Measurements from ENCODE around the gene COL8A2. TPM values are rescaled to one million over a fixed set of nuclear protein-coding genes. Genes with fewer than 3 reads are reported as not detected.

Gene COL8A2
- total RNA-seq, 2 experiments from 2014 or later, result 0.05 to 0.06 TPM

DNA sequence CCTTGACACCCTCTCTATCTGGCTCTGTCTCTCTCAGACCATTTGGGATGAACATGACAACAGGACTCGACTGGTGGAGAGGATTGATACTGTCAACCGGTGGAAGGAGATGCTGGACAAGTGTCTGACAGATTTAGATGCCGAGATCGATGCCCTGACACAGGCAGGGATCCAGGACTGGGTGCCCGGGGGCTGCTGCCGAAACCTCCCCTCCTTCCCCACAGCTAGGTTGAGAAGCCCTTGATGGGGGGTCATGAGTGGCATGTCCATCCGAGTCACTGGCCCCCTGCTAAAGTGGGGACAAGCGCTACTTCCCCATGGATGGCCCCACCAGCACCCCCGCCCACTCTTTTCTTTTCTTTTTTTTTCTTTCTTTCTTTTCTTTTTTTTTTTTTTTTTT is 39.9 kb downstream of the COL8A2 start:
- CTCF ChIA-PET, result no interaction called here
- Mint-ChIP-seq H3K4me3 (peak overlapping the region; percentile 54), H3K4me1 (ENCODE audit: low read depth) (peaks cover 11% of the 10 kb centered on the region), H3K9me3 (no peaks in the 10 kb centered on the region), H3K27me3 (peaks cover 53% of the 10 kb centered on the region), H3K36me3 (ENCODE audit: low read depth) (peaks cover 11% of the 10 kb centered on the region), H3K27ac (no peak overlapping the region)
- TF ChIP-seq, protein P1, sequence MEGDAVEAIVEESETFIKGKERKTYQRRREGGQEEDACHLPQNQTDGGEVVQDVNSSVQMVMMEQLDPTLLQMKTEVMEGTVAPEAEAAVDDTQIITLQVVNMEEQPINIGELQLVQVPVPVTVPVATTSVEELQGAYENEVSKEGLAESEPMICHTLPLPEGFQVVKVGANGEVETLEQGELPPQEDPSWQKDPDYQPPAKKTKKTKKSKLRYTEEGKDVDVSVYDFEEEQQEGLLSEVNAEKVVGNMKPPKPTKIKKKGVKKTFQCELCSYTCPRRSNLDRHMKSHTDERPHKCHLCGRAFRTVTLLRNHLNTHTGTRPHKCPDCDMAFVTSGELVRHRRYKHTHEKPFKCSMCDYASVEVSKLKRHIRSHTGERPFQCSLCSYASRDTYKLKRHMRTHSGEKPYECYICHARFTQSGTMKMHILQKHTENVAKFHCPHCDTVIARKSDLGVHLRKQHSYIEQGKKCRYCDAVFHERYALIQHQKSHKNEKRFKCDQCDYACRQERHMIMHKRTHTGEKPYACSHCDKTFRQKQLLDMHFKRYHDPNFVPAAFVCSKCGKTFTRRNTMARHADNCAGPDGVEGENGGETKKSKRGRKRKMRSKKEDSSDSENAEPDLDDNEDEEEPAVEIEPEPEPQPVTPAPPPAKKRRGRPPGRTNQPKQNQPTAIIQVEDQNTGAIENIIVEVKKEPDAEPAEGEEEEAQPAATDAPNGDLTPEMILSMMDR (IDR thresholded peaks at IDR 0.05), result no peak
- ATAC-seq (ENCODE audit: poor library complexity) (no peak), DNase-seq (peak in 1 of 14 experiments; percentile 17)
- H3K9me3 ChIP-seq (ENCODE audit: control insufficient read depth in 1 of 2, insufficient read depth in 1 of 2, low read length in 2 of 2), result peaks cover 0 to 16% of the 10 kb centered on the region in 2 experiments
- H3K4me1 ChIP-seq (ENCODE audit: insufficient read depth, low read length), result peaks cover 30% of the 10 kb centered on the region
- H3K4me3 ChIP-seq (ENCODE audit: low read length), result no peak overlapping the region
- H3K27me3 ChIP-seq (ENCODE audit: control insufficient read depth in 1 of 2, insufficient read depth in 2 of 2, low read length in 2 of 2), result peaks cover 21 to 26% of the 10 kb centered on the region in 2 experiments
- POLR2A ChIA-PET, result no interaction called here
- no peaks in the 10 kb centered on the region for H3K36me3 ChIP-seq (ENCODE audit: insufficient read depth, low read length)
- H3K27ac ChIP-seq (ENCODE audit: low read depth in 1 of 2, low read length in 2 of 2), result no peak overlapping the region
- intact Hi-C loops (cut with DNase I, micrococcal nuclease), result loop anchor here in 1 of 2 experiments (5.0 to 10.0 kb wide), 4 partner anchors 80 to 1777 kb away; partner anchors contain the start of gene STK40

DNA sequence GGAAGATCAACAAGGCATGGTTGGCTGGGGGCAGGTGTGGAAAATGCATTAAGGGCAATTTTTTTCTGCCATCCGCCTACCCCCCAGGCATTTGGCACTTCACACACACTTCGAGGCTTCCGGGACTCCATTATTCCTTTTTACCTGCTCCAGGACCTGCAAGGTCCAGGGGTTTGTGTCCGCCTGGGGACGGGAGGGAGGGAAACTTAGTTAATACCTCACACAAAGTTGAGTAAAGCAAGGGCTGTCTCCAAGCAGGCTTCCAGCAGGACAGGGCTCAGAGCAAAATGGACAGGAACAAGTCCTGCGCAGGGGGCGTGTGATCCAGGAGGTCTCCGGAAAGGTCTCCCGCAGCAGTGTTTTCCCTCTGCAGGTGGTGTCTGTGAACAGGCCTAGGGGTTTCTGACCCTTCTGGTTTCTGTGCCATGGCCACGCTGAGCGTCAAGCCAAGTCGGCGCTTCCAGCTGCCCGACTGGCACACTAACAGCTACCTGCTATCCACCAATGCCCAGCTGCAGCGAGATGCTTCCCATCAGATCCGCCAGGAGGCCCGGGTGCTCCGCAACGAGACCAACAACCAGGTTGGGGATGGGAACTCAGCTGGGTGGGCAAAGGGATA is 40.4 kb downstream of the COL8A2 start:
- ATAC-seq (ENCODE audit: poor library complexity), result no peak
- ChIA-PET POLR2A (no interaction called here), CTCF (no interaction called here)
- intact Hi-C loops (cut with DNase I, micrococcal nuclease), result loop anchor here in 1 of 2 experiments (5.0 to 10.0 kb wide), 4 partner anchors 80 to 1778 kb away; partner anchors contain the start of gene STK40
- no peaks in the 10 kb centered on the region for H3K36me3 ChIP-seq (ENCODE audit: insufficient read depth, low read length)
- peak in 2 of 14 experiments; percentile 22 to 24 for DNase-seq
- Mint-ChIP-seq H3K27ac (no peak overlapping the region), H3K27me3 (peaks cover 55% of the 10 kb centered on the region), H3K9me3 (no peaks in the 10 kb centered on the region), H3K4me1 (ENCODE audit: low read depth) (peaks cover 6% of the 10 kb centered on the region), H3K4me3 (no peak overlapping the region), H3K36me3 (ENCODE audit: low read depth) (peaks cover 5% of the 10 kb centered on the region)
- H3K4me3 ChIP-seq (ENCODE audit: low read length), result no peak overlapping the region
- H3K27me3 ChIP-seq (ENCODE audit: control insufficient read depth in 1 of 2, insufficient read depth in 2 of 2, low read length in 2 of 2), result peaks cover 21 to 26% of the 10 kb centered on the region in 2 experiments
- H3K9me3 ChIP-seq (ENCODE audit: control insufficient read depth in 1 of 2, insufficient read depth in 1 of 2, low read length in 2 of 2), result peaks cover 0 to 16% of the 10 kb centered on the region in 2 experiments
- H3K4me1 ChIP-seq (ENCODE audit: insufficient read depth, low read length), result peaks cover 24% of the 10 kb centered on the region
- H3K27ac ChIP-seq (ENCODE audit: low read depth in 1 of 2, low read length in 2 of 2), result no peak overlapping the region
- TF ChIP-seq, protein P1 (IDR thresholded peaks at IDR 0.05), result no peak

DNA sequence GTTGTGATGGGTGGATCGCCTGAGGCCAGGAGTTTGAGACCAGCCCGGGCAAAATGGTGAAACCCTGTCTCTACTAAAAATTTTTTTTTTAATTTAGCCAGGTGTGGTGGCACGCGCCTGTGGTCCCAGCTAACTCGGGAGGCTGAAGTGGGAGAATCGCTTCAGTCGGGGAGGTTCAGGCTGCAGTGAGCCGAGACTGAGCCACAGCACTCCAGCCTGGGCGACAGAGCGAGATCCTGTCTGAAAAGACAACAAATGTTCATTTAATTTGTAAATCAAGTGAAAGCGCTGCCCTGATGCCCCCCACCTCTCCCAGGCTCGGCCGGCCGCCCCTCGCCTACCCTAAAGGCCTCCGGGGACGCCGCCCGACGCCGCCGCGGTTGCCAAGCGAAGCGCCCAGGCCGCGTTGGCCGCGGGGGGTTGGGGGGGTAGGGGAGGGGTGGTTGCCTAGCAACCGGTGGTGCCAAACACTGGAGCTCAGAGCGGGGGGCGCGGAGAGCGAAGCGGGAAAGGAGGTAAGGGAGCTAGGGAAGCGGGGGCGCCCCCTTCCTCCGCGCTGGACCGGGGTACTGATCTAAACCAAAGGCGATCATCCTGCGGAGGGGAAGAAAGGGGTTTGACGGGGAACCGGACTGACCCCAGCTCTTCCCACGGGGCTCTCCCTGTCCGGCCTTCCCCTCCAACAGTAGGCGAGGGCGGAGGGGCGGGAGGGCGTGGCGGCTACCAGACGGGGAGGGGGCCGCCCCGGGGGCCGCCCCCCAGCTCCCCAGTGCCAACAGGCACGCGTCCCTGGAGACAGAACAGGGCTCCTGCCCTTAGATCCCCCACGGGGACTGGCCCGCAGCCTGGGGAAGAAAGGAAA is 41.2 kb downstream of the COL8A2 start, which contains the start of gene TEKT2:
TEKT2 (plus strand) TSS at position 460 of the 862 bp plus-strand sequence. CDS start 828 bp downstream, outside the sequence.
- peaks cover 0 to 16% of the 10 kb centered on the region in 2 experiments for H3K9me3 ChIP-seq (ENCODE audit: control insufficient read depth in 1 of 2, insufficient read depth in 1 of 2, low read length in 2 of 2)
- H3K36me3 Mint-ChIP-seq (ENCODE audit: low read depth), result no peaks in the 10 kb centered on the region
- H3K4me1 Mint-ChIP-seq (ENCODE audit: low read depth), result no peaks in the 10 kb centered on the region
- intact Hi-C loops (cut with DNase I, micrococcal nuclease), result loop anchor here in 1 of 2 experiments (10.0 kb wide), 2 partner anchors 79 to 1219 kb away; no protein-coding TSS in a partner anchor
- H3K9me3 Mint-ChIP-seq, result no peaks in the 10 kb centered on the region
- H3K27ac Mint-ChIP-seq, result no peak within 1 kb of the TSS
- no peak within 1 kb of the TSS for H3K4me3 ChIP-seq (ENCODE audit: low read length)
- no peak within 1 kb of the TSS for H3K27ac ChIP-seq (ENCODE audit: low read depth in 1 of 2, low read length in 2 of 2)
- ATAC-seq (ENCODE audit: poor library complexity), result no peak
- no peak within 1 kb of the TSS for H3K4me3 Mint-ChIP-seq
- TF ChIP-seq, protein P1 (IDR thresholded peaks at IDR 0.05), result no peak
- CTCF ChIA-PET, result no interaction called here
- POLR2A ChIA-PET, result no interaction called here
- no peaks in the 10 kb centered on the region for H3K36me3 ChIP-seq (ENCODE audit: insufficient read depth, low read length)
- H3K4me1 ChIP-seq (ENCODE audit: insufficient read depth, low read length), result peaks cover 19% of the 10 kb centered on the region
- H3K27me3 Mint-ChIP-seq, result peaks cover 55% of the 10 kb centered on the region
- H3K27me3 ChIP-seq (ENCODE audit: control insufficient read depth in 1 of 2, insufficient read depth in 2 of 2, low read length in 2 of 2), result peaks cover 21 to 29% of the 10 kb centered on the region in 2 experiments
- peak in 3 of 14 experiments; percentile 29 to 52 (median 43) for DNase-seq

All from CD4-positive, alpha-beta T cell (primary cell).